ENCODE results near the gene MBD5. TPM values are rescaled to one million over a fixed set of nuclear protein-coding genes. Genes with fewer than 3 reads are reported as not detected.

Gene MBD5
- polyA plus RNA-seq, 3 donors: 2.9 to 8.1 (median 4.5) TPM

- 4 to 8% (median 6%) methylated on average over 3 of the region's 3 CpGs for WGBS, 3 donors
- no peak overlapping the region for H3K27ac ChIP-seq (ENCODE audit: low read depth, low read length)
Observed at GRCh38 chr2:148021886-148022285, 995 bp downstream of the MBD5 start.

- WGBS, 3 donors: 37 to 49% (median 47%) methylated on average over 1 of the region's 1 CpG
- H3K27ac ChIP-seq (ENCODE audit: low read depth, low read length): no peak overlapping the region
Observed at GRCh38 chr2:148022351-148022750, 1.5 kb downstream of the MBD5 start.

GRCh38 chr2:148022882-148023281 is 2.0 kb downstream of the MBD5 start:
- WGBS, 3 donors: 87 to 90% (median 89%) methylated on average over 2 of the region's 2 CpGs
- H3K27ac ChIP-seq (ENCODE audit: low read depth, low read length): no peak overlapping the region

- no peak overlapping the region for H3K27ac ChIP-seq (ENCODE audit: low read depth, low read length)
Observed at GRCh38 chr2:148023861-148024260, 3.0 kb downstream of the MBD5 start.

- WGBS, 3 donors: 92 to 98% (median 96%) methylated on average over 2 of the region's 2 CpGs
- H3K27ac ChIP-seq (ENCODE audit: low read depth, low read length): no peak overlapping the region
Observed at GRCh38 chr2:148026573-148026972, 5.7 kb downstream of the MBD5 start.

- no peak overlapping the region for H3K27ac ChIP-seq (ENCODE audit: low read depth, low read length)
- 61 to 93% (median 91%) methylated on average over 1 of the region's 1 CpG for WGBS, 3 donors
Observed at GRCh38 chr2:148027822-148028221, 6.9 kb downstream of the MBD5 start.

- WGBS, 3 donors: 79 to 88% (median 88%) methylated on average over 1 of the region's 1 CpG
- no peak overlapping the region for H3K27ac ChIP-seq (ENCODE audit: low read depth, low read length)
Observed at GRCh38 chr2:148028781-148029180, 7.9 kb downstream of the MBD5 start.

GRCh38 chr2:148031152-148031551 is 10.3 kb downstream of the MBD5 start:
- H3K27ac ChIP-seq (ENCODE audit: low read depth, low read length): no peak overlapping the region

GRCh38 chr2:148032215-148032614 is 11.3 kb downstream of the MBD5 start:
- H3K27ac ChIP-seq (ENCODE audit: low read depth, low read length): no peak overlapping the region
- WGBS, 3 donors: 73 to 85% (median 82%) methylated on average over 4 of the region's 4 CpGs

- 90 to 94% (median 94%) methylated on average over 1 of the region's 1 CpG for WGBS, 3 donors
- H3K27ac ChIP-seq (ENCODE audit: low read depth, low read length): no peak overlapping the region
Observed at GRCh38 chr2:148039783-148040182, 18.9 kb downstream of the MBD5 start.

GRCh38 chr2:148042219-148042618 is 21.3 kb downstream of the MBD5 start:
- no peak overlapping the region for H3K27ac ChIP-seq (ENCODE audit: low read depth, low read length)
- WGBS, 3 donors: 90 to 96% (median 96%) methylated on average over 2 of the region's 2 CpGs

GRCh38 chr2:148044322-148044721 is 23.4 kb downstream of the MBD5 start:
- no peak overlapping the region for H3K27ac ChIP-seq (ENCODE audit: low read depth, low read length)
- 94 to 99% (median 98%) methylated on average over 2 of the region's 2 CpGs for WGBS, 3 donors

- WGBS, 3 donors: 67 to 97% (median 73%) methylated on average over 1 of the region's 1 CpG
- H3K27ac ChIP-seq (ENCODE audit: low read depth, low read length): no peak overlapping the region
Observed at GRCh38 chr2:148046802-148047201, 25.9 kb downstream of the MBD5 start.

GRCh38 chr2:148048475-148049221 is 27.8 kb downstream of the MBD5 start:
- H3K27ac ChIP-seq (ENCODE audit: low read depth, low read length): no peak overlapping the region
- 86 to 97% (median 95%) methylated on average over 1 of the region's 1 CpG for WGBS, 3 donors

GRCh38 chr2:148049284-148049683 is 28.4 kb downstream of the MBD5 start:
- H3K27ac ChIP-seq (ENCODE audit: low read depth, low read length): no peak overlapping the region

- 92 to 100% (median 98%) methylated on average over 3 of the region's 3 CpGs for WGBS, 3 donors
Observed at GRCh38 chr2:148052687-148053086, 31.8 kb downstream of the MBD5 start.

GRCh38 chr2:148058641-148059040 is 37.8 kb downstream of the MBD5 start:
- no peak overlapping the region for H3K27ac ChIP-seq (ENCODE audit: low read depth, low read length)
- 91 to 92% (median 91%) methylated on average over 1 of the region's 1 CpG for WGBS, 3 donors

More at GRCh38 chr2:148052687-148053086, 31.8 kb downstream of the MBD5 start:
- H3K27ac ChIP-seq (ENCODE audit: low read depth, low read length): no peak overlapping the region

GRCh38 chr2:148063633-148064032 is 42.7 kb downstream of the MBD5 start:
- 32 to 85% (median 70%) methylated on average over 2 of the region's 2 CpGs for WGBS, 3 donors
- H3K27ac ChIP-seq (ENCODE audit: low read depth, low read length): no peak overlapping the region

- H3K27ac ChIP-seq (ENCODE audit: low read depth, low read length): no peak overlapping the region
- 95 to 97% (median 97%) methylated on average over 6 of the region's 6 CpGs for WGBS, 3 donors
Observed at GRCh38 chr2:148065936-148066335, 45.0 kb downstream of the MBD5 start.

GRCh38 chr2:148067801-148068200 is 46.9 kb downstream of the MBD5 start:
- 85 to 100% (median 91%) methylated on average over 1 of the region's 1 CpG for WGBS, 3 donors
- H3K27ac ChIP-seq (ENCODE audit: low read depth, low read length): no peak overlapping the region

GRCh38 chr2:148071351-148071750 is 50.5 kb downstream of the MBD5 start:
- no peak overlapping the region for H3K27ac ChIP-seq (ENCODE audit: low read depth, low read length)
- 98% methylated on average over 4 of the region's 4 CpGs for WGBS, 3 donors

All from adipose tissue (tissue), 3 donors.